OCI-LY7 (cell line): ENCODE measurements around the gene TM9SF1. TPM values are rescaled to one million over a fixed set of nuclear protein-coding genes. Genes with fewer than 3 reads are reported as not detected.

Experiments
- BruUV-seq: library from RNA; stranded (reverse); fragments of 400-500 nt; replicated peaks from 2 replicates; lab custom pipeline; 2021; lab: Mats Ljungman, UMichigan
- CTCF ChIA-PET: fragments of 300-600 bp; sonication (Branson Sonifier 250); formaldehyde crosslinking; loops from one replicate; lab custom pipeline; 2022; ENCODE audit warnings: antibody characterized with exemption; ENCODE audit not compliant: unreplicated experiment; lab: Charles Lee
- POLR2A ChIA-PET: fragments of 300-600 bp; sonication (Branson Sonifier 250); formaldehyde crosslinking; loops from one replicate; lab custom pipeline; 2022; ENCODE audit warnings: antibody characterized with exemption; lab: Charles Lee
- DNase-seq: peaks from one replicate; pipeline ENCODE4 v3.0.0-alpha.2; 2015; ENCODE audit warnings: low spot score
- H2AFZ ChIP-seq: fragments of 200-600 bp; sonication (generic), shearing (Covaris generic); 2 replicates; pipeline ENCODE4 v1.6.1; 2014; ENCODE audit warnings: mild to moderate bottlenecking, antibody characterized with exemption, low read length, moderate library complexity
- H3K27ac ChIP-seq: fragments of 200-600 bp; sonication (generic); 2 replicates; pipeline ENCODE4 v1.5.1; 2014; ENCODE audit warnings: mixed run types, low read depth, mild to moderate bottlenecking, moderate library complexity, low read length, inconsistent platforms; ENCODE audit not compliant: poor library complexity, severe bottlenecking
- H3K36me3 ChIP-seq: fragments of 200-600 bp; sonication (generic); 2 replicates; pipeline ENCODE4 v1.6.1; 2014; ENCODE audit warnings: mild to moderate bottlenecking, antibody characterized with exemption, low read length, moderate library complexity, mixed read lengths; ENCODE audit not compliant: insufficient read depth
- H3K4me1 ChIP-seq: fragments of 200-600 bp; sonication (generic); 2 replicates; pipeline ENCODE4 v1.5.1; 2014; ENCODE audit warnings: mild to moderate bottlenecking, low read length; ENCODE audit not compliant: insufficient read depth, poor library complexity, severe bottlenecking
- H3K4me2 ChIP-seq: fragments of 200-600 bp; sonication (generic); 2 replicates; pipeline ENCODE4 v1.6.1; 2014; ENCODE audit warnings: mild to moderate bottlenecking, low read length
- H3K4me3 ChIP-seq: fragments of 200-600 bp; sonication (generic); 2 replicates; pipeline ENCODE4 v1.5.1; 2014; ENCODE audit warnings: mild to moderate bottlenecking, low read depth, low read length; ENCODE audit not compliant: poor library complexity, severe bottlenecking
- H3K79me2 ChIP-seq: fragments of 200-600 bp; sonication (generic); 2 replicates; pipeline ENCODE4 v1.6.1; 2016; ENCODE audit warnings: low read depth, mild to moderate bottlenecking, low read length, moderate library complexity, mixed read lengths; ENCODE audit not compliant: insufficient read depth
- H3K9me2 ChIP-seq: fragments of 200-600 bp; sonication (generic); 2 replicates; pipeline ENCODE4 v1.6.1; 2016; ENCODE audit warnings: mild to moderate bottlenecking, low read length, mixed read lengths; ENCODE audit not compliant: insufficient read depth
- H3K9me3 ChIP-seq: fragments of 200-600 bp; sonication (generic); 2 replicates; pipeline ENCODE4 v1.6.1; 2014; ENCODE audit warnings: mild to moderate bottlenecking, mixed run types, low read length, mixed read lengths
- H4K20me1 ChIP-seq: fragments of 200-600 bp; sonication (generic); 2 replicates; pipeline ENCODE4 v1.6.1; 2014; ENCODE audit warnings: mild to moderate bottlenecking, antibody characterized with exemption, low read length, moderate library complexity, mixed read lengths; ENCODE audit not compliant: insufficient read depth
- EZH2phosphoT487 ChIP-seq: fragments of 200-600 bp; sonication (generic); IDR thresholded peaks from 2 replicates; pipeline ENCODE4 v1.6.1; 2018; ENCODE audit warnings: low read depth, borderline replicate concordance, mild to moderate bottlenecking, mixed run types, antibody characterized with exemption, low read length, moderate library complexity, mixed read lengths
- intact Hi-C: fragments of 100-400 bp; cut with micrococcal nuclease; formaldehyde crosslinking; loops from one replicate; pipeline ENCODE4 v1.10.0; 2022; ENCODE audit not compliant: unreplicated experiment
- total RNA-seq, 2 experiments: library from RNA; depleted of rRNA in 1 of 2; stranded (reverse); fragments of >200 nt in 1 of 2; shearing (Covaris generic) in 1 of 2; gene quantifications; 2 replicates each; pipeline ENCODE4 v1.2.3, GENCODE V29; 2014 to 2022
- TF ChIP-seq, protein P1 (sequence below): fragments of 200-600 bp; sonication (generic); conservative IDR thresholded peaks from 2 replicates; pipeline ENCODE4 v1.5.1; 2014; ENCODE audit warnings: mild to moderate bottlenecking, antibody characterized with exemption, low read length, moderate library complexity, mixed read lengths

The TM9SF1 gene
- total RNA-seq, 2 experiments from 2014 or later, result 23.4 to 27.8 TPM

DNA sequence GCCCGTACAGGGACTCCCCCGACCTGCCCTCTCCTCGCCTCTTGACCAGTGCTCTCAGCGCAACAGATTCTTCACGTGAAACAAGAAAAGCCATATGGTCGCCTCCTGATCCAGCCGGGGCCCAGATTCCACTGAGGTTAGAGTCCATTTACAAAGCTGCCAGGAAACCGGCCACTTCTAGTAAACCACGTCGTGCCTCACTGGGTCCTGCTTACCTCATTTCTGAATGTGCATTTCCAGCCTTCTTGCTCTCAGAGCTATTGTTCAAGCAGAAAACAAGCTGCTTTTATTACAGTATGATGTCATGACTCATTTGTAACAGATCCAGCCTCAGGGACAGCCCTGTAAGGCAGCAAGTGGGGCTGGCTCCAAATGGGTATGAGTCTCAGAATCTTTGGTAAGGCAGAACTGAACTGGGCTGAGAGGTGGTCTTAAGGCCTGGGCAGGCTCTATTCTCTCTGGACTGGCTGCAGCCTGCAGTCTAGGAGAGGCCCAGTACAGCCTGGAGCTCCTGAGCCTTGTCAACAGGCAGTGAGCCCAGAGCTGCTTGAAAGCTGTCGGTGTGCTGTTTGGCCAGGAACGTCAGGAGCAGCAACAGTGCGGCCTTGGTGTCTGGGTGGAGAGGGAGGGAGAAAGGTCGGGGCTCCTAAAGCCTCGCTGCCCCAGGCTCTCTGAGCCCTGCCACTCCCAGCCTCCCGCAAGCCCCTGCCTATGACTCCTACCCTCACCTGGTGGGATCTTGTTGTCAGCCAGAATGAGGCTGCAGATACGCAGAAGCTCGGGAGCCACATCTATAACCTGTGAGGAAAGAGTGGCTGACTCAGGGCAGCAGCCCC, 15.1 kb downstream of the TM9SF1 start:
- intact Hi-C loops, result no loop called here
- no peak overlapping the region for H3K4me3 ChIP-seq

GRCh38 chr14:24179294-24179960, 15.8 kb downstream of the TM9SF1 start:
- ChIA-PET CTCF (no interaction called here), POLR2A (no interaction called here)
- H3K9me3 ChIP-seq, result no peaks in the 10 kb centered on the region
- peaks cover 57% of the 10 kb centered on the region for H3K36me3 ChIP-seq
- no peak overlapping the region for H2AFZ ChIP-seq
- DNase-seq, result no peak
- H3K27ac ChIP-seq, result no peak overlapping the region
- no peak overlapping the region for H3K4me2 ChIP-seq
- BruUV-seq, result no TSS peak
- no peaks in the 10 kb centered on the region for H3K9me2 ChIP-seq
- no peaks in the 10 kb centered on the region for H4K20me1 ChIP-seq
- no peaks in the 10 kb centered on the region for H3K79me2 ChIP-seq
- TF ChIP-seq EZH2phosphoT487, result no peak
- TF ChIP-seq, protein P1, sequence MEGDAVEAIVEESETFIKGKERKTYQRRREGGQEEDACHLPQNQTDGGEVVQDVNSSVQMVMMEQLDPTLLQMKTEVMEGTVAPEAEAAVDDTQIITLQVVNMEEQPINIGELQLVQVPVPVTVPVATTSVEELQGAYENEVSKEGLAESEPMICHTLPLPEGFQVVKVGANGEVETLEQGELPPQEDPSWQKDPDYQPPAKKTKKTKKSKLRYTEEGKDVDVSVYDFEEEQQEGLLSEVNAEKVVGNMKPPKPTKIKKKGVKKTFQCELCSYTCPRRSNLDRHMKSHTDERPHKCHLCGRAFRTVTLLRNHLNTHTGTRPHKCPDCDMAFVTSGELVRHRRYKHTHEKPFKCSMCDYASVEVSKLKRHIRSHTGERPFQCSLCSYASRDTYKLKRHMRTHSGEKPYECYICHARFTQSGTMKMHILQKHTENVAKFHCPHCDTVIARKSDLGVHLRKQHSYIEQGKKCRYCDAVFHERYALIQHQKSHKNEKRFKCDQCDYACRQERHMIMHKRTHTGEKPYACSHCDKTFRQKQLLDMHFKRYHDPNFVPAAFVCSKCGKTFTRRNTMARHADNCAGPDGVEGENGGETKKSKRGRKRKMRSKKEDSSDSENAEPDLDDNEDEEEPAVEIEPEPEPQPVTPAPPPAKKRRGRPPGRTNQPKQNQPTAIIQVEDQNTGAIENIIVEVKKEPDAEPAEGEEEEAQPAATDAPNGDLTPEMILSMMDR, result no peak
- intact Hi-C loops, result no loop called here
- no peak overlapping the region for H3K4me3 ChIP-seq
- no peaks in the 10 kb centered on the region for H3K4me1 ChIP-seq

More for the DNA sequence above, 15.1 kb downstream of the TM9SF1 start:
- no peaks in the 10 kb centered on the region for H3K9me3 ChIP-seq
- no peaks in the 10 kb centered on the region for H3K79me2 ChIP-seq
- BruUV-seq, result no TSS peak
- peaks cover 65% of the 10 kb centered on the region for H3K36me3 ChIP-seq
- ChIA-PET POLR2A (interaction anchor here (0.5 to 0.6 kb wide), 3 partner anchors 19 to 961 kb away, joined by 3 read pairs; partner anchors contain the start of genes IRF9 and RNF31), CTCF (no interaction called here)
- no peak for TF ChIP-seq EZH2phosphoT487
- TF ChIP-seq, protein P1, result no peak
- no peaks in the 10 kb centered on the region for H3K4me1 ChIP-seq
- H3K27ac ChIP-seq, result no peak overlapping the region
- no peak overlapping the region for H2AFZ ChIP-seq
- no peaks in the 10 kb centered on the region for H4K20me1 ChIP-seq
- H3K4me2 ChIP-seq, result no peak overlapping the region
- DNase-seq, result no peak
- H3K9me2 ChIP-seq, result no peaks in the 10 kb centered on the region
